ENCODE data around the gene FAAH.

FAAH gene

GRCh38 chr1:46451948-46452930, 58.1 kb downstream of the FAAH start:
- DNase-seq, result peak; percentile 30

DNA sequence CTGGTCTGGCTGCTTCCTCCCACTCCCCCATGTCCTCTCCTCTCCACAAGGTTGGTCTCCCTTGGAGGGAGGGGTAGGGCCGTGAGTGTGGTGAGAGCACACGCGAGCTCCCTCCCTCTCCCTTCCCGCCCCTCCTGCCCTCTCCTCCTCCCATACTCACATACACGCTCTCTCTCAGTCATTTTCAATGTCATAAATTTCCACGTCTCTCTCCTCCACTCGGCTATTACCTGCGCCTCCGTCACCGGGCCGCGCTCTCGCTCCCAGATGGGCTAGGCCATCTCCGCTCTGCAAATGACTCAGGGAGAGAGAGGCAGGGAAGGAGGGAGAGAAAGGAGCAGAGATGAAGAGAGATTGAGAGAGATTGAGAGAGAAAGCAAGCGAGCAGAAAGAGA, 58.8 kb downstream of the FAAH start:
- DNase-seq, result no peak

DNA sequence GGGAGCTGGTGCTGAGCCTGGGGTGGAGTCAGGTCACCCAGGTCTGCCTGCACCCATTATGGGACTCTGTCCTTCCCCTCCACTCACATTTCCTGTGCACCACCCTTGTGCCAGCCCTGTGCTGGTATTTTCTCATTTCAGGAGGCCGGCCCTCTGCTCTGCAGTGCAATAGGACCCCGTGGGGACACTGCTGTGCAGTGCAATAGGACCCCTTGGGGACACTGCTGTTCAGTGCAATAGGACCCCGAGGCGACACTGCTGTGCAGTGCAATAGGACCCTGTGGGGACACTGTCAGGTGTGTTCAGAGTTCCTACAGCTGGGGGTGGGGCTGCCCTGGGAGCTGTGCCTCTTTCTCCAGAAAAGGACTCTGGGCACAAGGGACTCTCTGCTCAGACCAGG, 59.3 kb downstream of the FAAH start:
- DNase-seq, result no peak

- DNase-seq, result no peak
Observed at GRCh38 chr1:46455951-46456350, 61.8 kb downstream of the FAAH start.

- peak; percentile 59 for DNase-seq
Observed at GRCh38 chr1:46456411-46456963, 62.4 kb downstream of the FAAH start.

DNA sequence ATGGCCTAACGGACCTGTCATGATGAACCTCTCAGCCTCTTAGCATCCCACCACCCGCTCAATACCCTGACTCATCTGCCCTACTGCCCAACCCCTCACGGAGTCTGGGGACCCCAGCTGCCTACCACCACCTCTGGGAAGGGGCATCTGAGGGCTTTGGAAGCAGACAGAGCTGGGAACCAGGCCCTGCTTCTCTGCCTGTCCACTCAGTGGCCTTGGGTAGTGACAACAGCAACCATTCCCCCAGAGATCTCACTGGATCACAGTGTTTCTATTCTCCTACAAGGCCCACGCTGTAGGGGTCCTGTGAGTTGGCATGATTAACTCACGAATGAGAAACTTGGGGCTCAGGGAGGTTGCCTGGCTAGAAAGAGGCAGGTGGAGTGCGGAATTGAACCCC, 63.1 kb downstream of the FAAH start:
- DNase-seq, result no peak

DNA sequence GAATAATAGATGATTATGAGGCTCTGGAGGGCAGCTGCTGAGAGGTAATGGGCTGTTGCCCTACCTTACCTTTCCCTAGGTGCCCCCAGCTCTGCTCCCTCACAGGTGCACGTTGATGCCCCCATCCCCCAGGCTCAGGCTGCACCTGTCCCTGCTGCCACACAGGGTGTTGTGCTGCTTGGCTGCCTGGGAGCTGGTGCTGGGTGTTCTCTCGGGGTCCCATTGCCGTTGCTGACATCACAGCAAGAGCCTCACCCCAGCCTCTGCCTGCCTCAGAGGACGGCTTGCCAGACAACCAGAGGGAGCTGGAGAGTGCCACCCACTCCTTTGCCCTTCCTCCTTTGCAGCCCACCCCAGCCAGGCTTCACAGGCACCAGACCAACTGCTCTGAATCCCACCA, 64.1 kb downstream of the FAAH start:
- DNase-seq, result no peak

- DNase-seq, result no peak
Observed at GRCh38 chr1:46458846-46459245, 64.7 kb downstream of the FAAH start.

DNA sequence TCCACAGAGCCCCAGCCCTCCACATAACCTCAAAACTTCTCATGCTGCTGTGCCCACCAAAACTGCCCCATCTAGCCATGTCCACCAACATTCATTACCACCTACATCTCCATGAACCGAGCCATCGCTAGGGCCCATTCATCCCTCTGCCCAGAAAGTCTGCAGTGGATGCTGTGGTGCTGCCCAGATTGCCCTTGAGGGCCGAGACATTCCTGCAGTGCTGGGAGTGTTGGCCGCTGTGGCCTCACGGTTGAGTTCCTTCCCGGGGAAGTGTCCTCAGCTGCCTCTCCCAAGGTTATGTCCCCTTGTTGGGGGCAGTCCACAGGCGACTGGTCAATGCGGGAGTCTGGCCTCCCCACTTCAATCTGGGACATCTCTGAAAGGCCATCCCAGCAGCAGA, 65.2 kb downstream of the FAAH start:
- DNase-seq, result no peak

- no peak for DNase-seq
Observed at GRCh38 chr1:46461017-46461808, 67.1 kb downstream of the FAAH start.

DNA sequence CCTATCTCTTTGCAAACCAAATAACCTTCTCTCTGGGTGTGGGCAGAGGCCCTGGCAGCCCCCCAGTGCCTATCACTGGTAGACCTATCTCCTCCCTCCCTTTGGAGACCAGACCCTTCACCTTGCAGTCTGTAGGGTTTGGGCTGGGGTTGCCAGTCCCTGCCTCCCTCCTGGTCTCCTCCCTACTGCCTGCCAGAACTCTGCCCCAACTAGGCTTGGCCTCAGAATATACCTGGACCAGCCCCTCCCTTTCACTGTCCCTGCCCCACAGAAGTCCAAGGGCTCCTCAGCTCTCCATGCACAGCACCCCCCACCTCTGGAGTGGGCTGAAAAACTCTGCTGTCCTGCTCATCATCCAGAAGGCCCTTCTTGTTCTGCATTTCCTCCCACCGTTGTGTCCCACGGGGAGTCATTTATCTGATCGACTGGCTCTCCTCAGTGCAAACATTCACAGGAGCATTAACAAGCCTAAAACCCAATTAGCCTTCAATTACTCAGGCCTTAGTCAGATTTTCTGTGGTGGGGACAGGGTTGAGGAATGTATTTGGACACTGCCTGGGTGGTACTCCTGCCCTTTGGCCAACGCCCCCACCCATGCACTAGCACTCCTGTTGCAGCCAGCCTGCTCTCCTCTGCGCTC, 67.8 kb downstream of the FAAH start:
- no peak for DNase-seq
